Measurements from ENCODE around the gene ELN. TPM values are rescaled to one million over a fixed set of nuclear protein-coding genes. Genes with fewer than 3 reads are reported as not detected.

Gene ELN
- total RNA-seq, 2 experiments from 2014 or later = 0.07 to 0.19 TPM

GRCh38 chr7:74028321-74028838 lies 407 bp downstream of the ELN start:
- H3K4me1 Mint-ChIP-seq (ENCODE audit: low read depth) = peaks cover 14% of the 10 kb centered on the region
- H3K27ac Mint-ChIP-seq = no peak overlapping the region
- CTCF ChIA-PET = interaction anchor here (1.3 kb wide), 1 partner anchor 11 kb away, joined by 3 read pairs; no protein-coding TSS in a partner anchor
- no peaks in the 10 kb centered on the region for H3K36me3 Mint-ChIP-seq (ENCODE audit: low read depth)
- intact Hi-C loops (cut with micrococcal nuclease) = loop anchor here (5.0 kb wide), 1 partner anchor 291 kb away; the partner anchor contains the start of gene ABHD11
- H3K4me3 Mint-ChIP-seq = no peak overlapping the region
- H3K27me3 Mint-ChIP-seq (ENCODE audit: low read depth) = peaks cover 54% of the 10 kb centered on the region
- no peak for DNase-seq
- H3K9me3 Mint-ChIP-seq = no peaks in the 10 kb centered on the region

- no peaks in the 10 kb centered on the region for H3K36me3 Mint-ChIP-seq (ENCODE audit: low read depth)
- peaks cover 48% of the 10 kb centered on the region for H3K27me3 Mint-ChIP-seq (ENCODE audit: low read depth)
- no peak for DNase-seq
- CTCF ChIA-PET = interaction anchor here (0.6 to 1.3 kb wide), 4 partner anchors 10 to 1873 kb away, joined by 3 to 5 read pairs (median 3); no protein-coding TSS in a partner anchor
- no peak overlapping the region for H3K27ac Mint-ChIP-seq
- no peaks in the 10 kb centered on the region for H3K9me3 Mint-ChIP-seq
- intact Hi-C loops (cut with micrococcal nuclease) = loop anchor here (5.0 kb wide), 1 partner anchor 292 kb away; the partner anchor contains the start of gene ABHD11
- peaks cover 14% of the 10 kb centered on the region for H3K4me1 Mint-ChIP-seq (ENCODE audit: low read depth)
- no peak overlapping the region for H3K4me3 Mint-ChIP-seq
These were observed 1.3 kb downstream of the ELN start for GRCh38 chr7:74029089-74029785.

- DNase-seq = no peak
- intact Hi-C loops (cut with micrococcal nuclease) = loop anchor here (5.0 kb wide), 1 partner anchor 293 kb away; the partner anchor contains the start of gene ABHD11
- no peaks in the 10 kb centered on the region for H3K9me3 Mint-ChIP-seq
- H3K27me3 Mint-ChIP-seq (ENCODE audit: low read depth) = peaks cover 41% of the 10 kb centered on the region
- H3K4me3 Mint-ChIP-seq = no peak overlapping the region
- CTCF ChIA-PET = interaction anchor here (0.6 to 1.2 kb wide), 3 partner anchors 16 to 390 kb away, joined by 3 read pairs; no protein-coding TSS in a partner anchor
- H3K27ac Mint-ChIP-seq = no peak overlapping the region
- peaks cover 14% of the 10 kb centered on the region for H3K4me1 Mint-ChIP-seq (ENCODE audit: low read depth)
- H3K36me3 Mint-ChIP-seq (ENCODE audit: low read depth) = no peaks in the 10 kb centered on the region
These were observed 2.0 kb downstream of the ELN start for GRCh38 chr7:74029991-74030415.

GRCh38 chr7:74030861-74031260 lies 2.9 kb downstream of the ELN start:
- CTCF ChIA-PET = interaction anchor here (1.2 kb wide), 1 partner anchor 40 kb away, joined by 3 read pairs; no protein-coding TSS in a partner anchor
- no peak overlapping the region for H3K27ac Mint-ChIP-seq
- DNase-seq = no peak

GRCh38 chr7:74031403-74032190 lies 3.6 kb downstream of the ELN start:
- CTCF ChIA-PET = no interaction called here
- H3K27me3 Mint-ChIP-seq (ENCODE audit: low read depth) = peaks cover 27% of the 10 kb centered on the region
- peaks cover 6% of the 10 kb centered on the region for H3K4me1 Mint-ChIP-seq (ENCODE audit: low read depth)
- no peaks in the 10 kb centered on the region for H3K9me3 Mint-ChIP-seq
- no peak for DNase-seq
- no peak overlapping the region for H3K27ac Mint-ChIP-seq
- H3K36me3 Mint-ChIP-seq (ENCODE audit: low read depth) = no peaks in the 10 kb centered on the region
- no peak overlapping the region for H3K4me3 Mint-ChIP-seq
- intact Hi-C loops (cut with micrococcal nuclease) = no loop called here

More at GRCh38 chr7:74030861-74031260, 2.9 kb downstream of the ELN start:
- intact Hi-C loops (cut with micrococcal nuclease) = no loop called here
- Mint-ChIP-seq H3K4me3 (no peak overlapping the region), H3K9me3 (no peaks in the 10 kb centered on the region), H3K36me3 (ENCODE audit: low read depth) (no peaks in the 10 kb centered on the region), H3K27me3 (ENCODE audit: low read depth) (peaks cover 33% of the 10 kb centered on the region), H3K4me1 (ENCODE audit: low read depth) (peaks cover 10% of the 10 kb centered on the region)

GRCh38 chr7:74032191-74032490 lies 4.2 kb downstream of the ELN start:
- CTCF ChIA-PET = no interaction called here

GRCh38 chr7:74032624-74033371 lies 4.8 kb downstream of the ELN start:
- Mint-ChIP-seq H3K4me3 (no peak overlapping the region), H3K4me1 (ENCODE audit: low read depth) (peaks cover 4% of the 10 kb centered on the region), H3K36me3 (ENCODE audit: low read depth) (no peaks in the 10 kb centered on the region), H3K9me3 (no peaks in the 10 kb centered on the region), H3K27ac (no peak overlapping the region), H3K27me3 (ENCODE audit: low read depth) (peaks cover 24% of the 10 kb centered on the region)
- intact Hi-C loops (cut with micrococcal nuclease) = no loop called here
- no peak for DNase-seq
- CTCF ChIA-PET = no interaction called here

More at GRCh38 chr7:74032191-74032490, 4.2 kb downstream of the ELN start:
- Mint-ChIP-seq H3K27ac (no peak overlapping the region), H3K27me3 (ENCODE audit: low read depth) (peaks cover 24% of the 10 kb centered on the region), H3K9me3 (no peaks in the 10 kb centered on the region), H3K36me3 (ENCODE audit: low read depth) (no peaks in the 10 kb centered on the region), H3K4me3 (no peak overlapping the region), H3K4me1 (ENCODE audit: low read depth) (peaks cover 4% of the 10 kb centered on the region)
- intact Hi-C loops (cut with micrococcal nuclease) = no loop called here
- DNase-seq = no peak

GRCh38 chr7:74033372-74034311 lies 5.7 kb downstream of the ELN start:
- Mint-ChIP-seq H3K27me3 (ENCODE audit: low read depth) (peaks cover 22% of the 10 kb centered on the region), H3K36me3 (ENCODE audit: low read depth) (no peaks in the 10 kb centered on the region), H3K4me3 (no peak overlapping the region), H3K4me1 (ENCODE audit: low read depth) (peaks cover 4% of the 10 kb centered on the region), H3K9me3 (no peaks in the 10 kb centered on the region), H3K27ac (no peak overlapping the region)
- no peak for DNase-seq
- CTCF ChIA-PET = no interaction called here
- intact Hi-C loops (cut with micrococcal nuclease) = no loop called here

- Mint-ChIP-seq H3K36me3 (ENCODE audit: low read depth) (no peaks in the 10 kb centered on the region), H3K4me3 (no peak overlapping the region)
These were observed 9.6 kb downstream of the ELN start for GRCh38 chr7:74037609-74038008.

GRCh38 chr7:74038194-74038961 lies 10.4 kb downstream of the ELN start:
- Mint-ChIP-seq H3K4me1 (ENCODE audit: low read depth) (no peaks in the 10 kb centered on the region), H3K27me3 (ENCODE audit: low read depth) (no peaks in the 10 kb centered on the region), H3K36me3 (ENCODE audit: low read depth) (no peaks in the 10 kb centered on the region), H3K27ac (no peak overlapping the region), H3K9me3 (no peaks in the 10 kb centered on the region), H3K4me3 (no peak overlapping the region)
- CTCF ChIA-PET = interaction anchor here (0.6 to 1.1 kb wide), 4 partner anchors 12 to 238 kb away, joined by 3 to 4 read pairs (median 3); no protein-coding TSS in a partner anchor
- intact Hi-C loops (cut with micrococcal nuclease) = no loop called here
- no peak for DNase-seq

More at GRCh38 chr7:74037609-74038008, 9.6 kb downstream of the ELN start:
- no peaks in the 10 kb centered on the region for H3K4me1 Mint-ChIP-seq (ENCODE audit: low read depth)
- H3K9me3 Mint-ChIP-seq = no peaks in the 10 kb centered on the region
- CTCF ChIA-PET = interaction anchor here (1.1 to 3.0 kb wide), 2 partner anchors 11 to 12 kb away, joined by 3 to 11 read pairs; no protein-coding TSS in a partner anchor
- H3K27me3 Mint-ChIP-seq (ENCODE audit: low read depth) = no peaks in the 10 kb centered on the region
- no peak for DNase-seq
- intact Hi-C loops (cut with micrococcal nuclease) = no loop called here
- H3K27ac Mint-ChIP-seq = no peak overlapping the region

All from activated naive CD4-positive, alpha-beta T cell treated with anti-CD3 and anti-CD28 coated beads for 36 hours (primary cell).